Stimulated activated CD4-positive, alpha-beta T cell treated with anti-CD3 and anti-CD28 coated beads, TNF-alpha, amount 100 ng/mL, for 1 hour (primary cell): ENCODE data around the gene FBXL17.

Experiments used
- DNase-seq, 3 donors: peaks; one replicate each; pipeline ENCODE4 v3.0.0-alpha.2; 2020; ENCODE audit warnings: low read depth in 3 of 3, low spot score in 1 of 3

The FBXL17 gene

GRCh38 chr5:108101130-108101529 lies 280.8 kb downstream of the FBXL17 start:
- no peak for DNase-seq

- no peak for DNase-seq
Measured at GRCh38 chr5:108094800-108095199, 287.1 kb downstream of the FBXL17 start.

- DNase-seq: no peak
Measured at GRCh38 chr5:108093186-108093585, 288.7 kb downstream of the FBXL17 start.

DNA sequence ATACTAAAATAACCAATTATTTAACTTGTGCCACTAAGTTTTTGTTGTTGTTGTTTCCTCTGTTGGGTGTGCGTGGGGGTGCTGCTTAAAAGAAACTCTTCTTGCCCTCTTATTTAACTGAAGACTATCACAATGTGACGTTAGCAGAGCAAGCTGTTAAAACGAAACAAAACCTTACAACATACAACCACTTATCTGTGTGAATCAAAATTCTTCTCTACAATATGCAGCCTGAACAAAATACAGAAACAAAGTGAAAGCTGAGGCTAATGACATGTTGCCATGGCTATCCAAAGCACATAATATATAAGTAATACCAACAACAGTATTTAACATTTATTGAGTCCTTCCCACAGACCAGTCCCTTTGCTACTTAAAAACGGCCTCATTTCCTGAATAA lies 291.0 kb downstream of the FBXL17 start:
- DNase-seq: no peak

DNA sequence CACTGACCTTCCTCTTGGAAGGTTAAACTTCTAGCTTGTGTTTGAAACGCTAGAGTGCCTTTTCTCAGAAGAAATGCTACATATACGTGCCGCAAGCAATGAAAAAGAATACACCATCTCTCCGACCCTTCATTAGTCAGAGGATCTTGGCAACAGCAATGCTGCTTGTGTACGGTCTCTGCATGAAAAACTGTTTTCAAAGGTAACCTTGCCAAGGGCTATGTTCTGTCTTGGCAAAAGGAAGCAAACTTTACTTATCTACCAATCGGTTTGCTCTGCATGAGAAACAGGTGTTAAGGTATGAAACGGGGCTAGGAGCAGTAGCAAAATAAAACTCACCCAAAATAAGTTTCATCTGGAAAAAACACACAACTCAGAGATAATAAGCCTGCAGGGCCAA lies 297.8 kb downstream of the FBXL17 start:
- DNase-seq: no peak

GRCh38 chr5:108083232-108083631 lies 298.7 kb downstream of the FBXL17 start:
- no peak for DNase-seq

DNA sequence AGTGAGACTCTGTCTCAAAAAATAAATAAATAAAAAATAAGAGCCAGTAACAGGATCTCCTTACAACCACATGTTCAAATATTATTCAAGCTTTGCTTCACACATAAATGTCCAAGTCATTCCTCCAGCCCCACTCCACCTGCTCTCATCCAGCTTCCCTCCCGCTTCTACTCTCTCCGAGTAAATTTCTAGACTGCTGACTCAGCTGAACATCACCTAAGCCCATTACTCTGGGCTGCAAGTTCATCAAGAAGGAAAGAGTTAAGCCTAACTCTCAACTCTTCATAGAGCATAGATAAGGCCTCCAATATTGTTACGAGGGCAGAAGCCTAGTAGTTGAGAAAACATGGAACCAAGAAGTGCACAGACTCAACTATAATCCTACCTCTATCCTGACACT lies 300.2 kb downstream of the FBXL17 start:
- no peak for DNase-seq

GRCh38 chr5:108079753-108080152 lies 302.1 kb downstream of the FBXL17 start:
- no peak for DNase-seq

DNA sequence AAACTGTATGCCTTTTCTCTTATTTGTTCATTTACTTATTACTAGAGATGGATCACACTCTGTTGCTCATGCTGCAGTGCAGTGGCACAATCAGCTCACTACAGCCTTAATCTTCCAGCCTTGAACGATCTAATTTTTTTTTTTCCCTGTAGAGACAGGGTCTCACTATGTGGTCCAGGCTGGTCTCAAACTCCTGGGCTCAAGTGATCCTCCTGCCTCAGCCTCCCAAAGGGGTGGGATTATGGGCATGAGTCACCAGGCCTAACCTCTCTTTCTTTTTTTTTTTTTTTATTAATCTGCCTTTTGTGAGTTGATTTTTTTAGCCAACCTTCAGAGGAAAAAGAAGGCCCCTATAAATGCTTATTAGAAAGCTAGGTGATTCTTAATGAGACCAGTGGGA lies 303.0 kb downstream of the FBXL17 start:
- DNase-seq: no peak

- DNase-seq: no peak
Measured at GRCh38 chr5:108078345-108078744, 303.6 kb downstream of the FBXL17 start.

DNA sequence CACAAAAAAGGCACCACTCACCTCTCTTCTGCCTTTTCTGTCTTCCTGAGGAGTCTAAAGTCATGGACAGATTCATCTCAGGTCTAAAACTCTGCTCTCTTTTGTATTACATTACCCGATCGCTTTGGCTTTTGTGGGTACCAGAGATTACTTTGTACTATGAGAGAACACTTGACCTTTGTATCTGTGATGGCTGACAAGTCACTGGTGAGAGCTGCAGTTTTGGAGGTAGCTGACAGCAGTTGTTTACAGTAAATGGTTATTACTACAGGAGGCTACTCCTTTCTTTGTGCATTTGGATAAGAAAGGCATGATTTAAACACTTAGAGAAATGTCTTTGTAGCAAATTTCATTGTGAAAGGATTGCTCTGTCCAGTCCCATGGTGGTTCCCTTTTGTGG lies 307.3 kb downstream of the FBXL17 start:
- no peak for DNase-seq

DNA sequence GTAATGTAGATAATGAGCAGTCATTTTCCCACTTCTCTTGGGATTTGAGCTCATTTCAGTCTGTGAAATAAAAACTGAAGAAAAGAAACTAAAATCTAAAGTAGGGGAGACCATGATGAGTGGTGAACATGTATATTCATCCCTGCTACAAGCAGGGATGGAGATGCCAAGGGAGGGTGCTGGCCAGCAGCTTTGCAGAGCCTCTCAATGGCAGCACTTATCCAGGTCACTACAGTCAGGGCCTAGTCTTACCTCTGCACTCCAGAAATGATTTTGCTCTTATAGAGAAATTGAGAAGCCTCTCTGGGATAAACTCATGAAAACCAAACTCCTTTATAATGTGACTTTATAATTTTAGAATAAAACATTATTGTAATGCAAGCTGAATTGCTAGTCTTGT lies 317.6 kb downstream of the FBXL17 start:
- DNase-seq: no peak

GRCh38 chr5:108061941-108062340 lies 320.0 kb downstream of the FBXL17 start:
- no peak for DNase-seq

- DNase-seq: no peak
Measured at GRCh38 chr5:108060340-108060739, 321.6 kb downstream of the FBXL17 start.

- DNase-seq: no peak
Measured at GRCh38 chr5:108059334-108059733, 322.6 kb downstream of the FBXL17 start.

- DNase-seq: no peak
Measured at GRCh38 chr5:108054349-108054748, 327.5 kb downstream of the FBXL17 start.

DNA sequence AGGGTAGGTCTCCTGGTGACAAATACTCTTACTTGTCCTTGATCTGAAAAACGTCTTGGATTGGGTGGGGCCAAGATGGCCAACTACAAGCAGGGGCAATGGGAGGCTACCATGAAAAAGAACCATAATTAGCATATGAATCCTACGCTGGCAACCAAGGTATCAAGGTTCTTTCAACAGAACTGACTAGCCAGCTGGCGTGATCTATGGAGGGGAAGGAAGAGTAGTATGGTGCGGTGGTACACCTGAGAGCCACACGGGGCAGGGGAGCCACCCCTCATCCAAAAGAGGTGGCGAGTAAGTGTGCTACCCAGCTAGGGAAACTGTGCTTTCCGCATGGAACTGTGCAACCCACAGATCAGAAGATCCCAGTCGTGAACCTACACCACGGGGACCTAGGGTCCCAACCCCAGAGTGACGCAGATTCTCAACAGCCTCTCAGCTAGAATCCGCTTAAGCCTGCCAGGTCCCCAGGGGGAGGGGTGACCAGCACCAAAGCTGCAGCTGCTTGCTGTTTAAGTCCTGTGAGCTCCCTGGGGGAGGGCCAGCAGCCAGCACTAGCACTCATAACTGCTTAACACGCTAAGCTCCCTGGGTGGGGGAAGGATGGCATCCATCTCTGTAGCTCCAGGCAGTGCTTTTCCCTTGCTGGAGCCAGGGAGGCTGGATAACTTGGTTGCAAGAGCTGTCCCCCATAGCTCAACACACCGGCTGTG lies 334.8 kb downstream of the FBXL17 start:
- no peak for DNase-seq

- no peak for DNase-seq
Measured at GRCh38 chr5:108036482-108036881, 345.4 kb downstream of the FBXL17 start.

- no peak for DNase-seq
Measured at GRCh38 chr5:108028883-108029282, 353.0 kb downstream of the FBXL17 start.

GRCh38 chr5:108028412-108028811 lies 353.5 kb downstream of the FBXL17 start:
- DNase-seq: no peak

DNA sequence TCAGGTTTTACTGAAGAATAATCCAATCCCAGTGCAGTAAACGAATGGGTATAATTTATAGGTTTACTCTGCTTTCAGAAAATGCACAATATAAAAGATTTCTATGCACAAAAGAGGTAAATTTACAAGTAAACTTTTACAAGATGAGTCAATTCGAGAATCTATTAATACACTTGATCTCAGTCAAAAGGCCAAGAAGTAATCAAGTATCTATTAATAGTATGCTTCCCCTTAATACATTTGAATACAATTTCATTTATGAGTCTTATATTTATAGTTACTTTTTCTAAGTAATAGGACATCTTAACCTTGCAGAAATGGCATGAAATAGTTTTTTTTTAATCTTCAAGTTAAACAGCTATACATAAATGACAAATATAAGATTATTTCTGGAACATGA lies 355.9 kb downstream of the FBXL17 start:
- DNase-seq: no peak

GRCh38 chr5:108024986-108025385 lies 356.9 kb downstream of the FBXL17 start:
- DNase-seq: no peak

DNA sequence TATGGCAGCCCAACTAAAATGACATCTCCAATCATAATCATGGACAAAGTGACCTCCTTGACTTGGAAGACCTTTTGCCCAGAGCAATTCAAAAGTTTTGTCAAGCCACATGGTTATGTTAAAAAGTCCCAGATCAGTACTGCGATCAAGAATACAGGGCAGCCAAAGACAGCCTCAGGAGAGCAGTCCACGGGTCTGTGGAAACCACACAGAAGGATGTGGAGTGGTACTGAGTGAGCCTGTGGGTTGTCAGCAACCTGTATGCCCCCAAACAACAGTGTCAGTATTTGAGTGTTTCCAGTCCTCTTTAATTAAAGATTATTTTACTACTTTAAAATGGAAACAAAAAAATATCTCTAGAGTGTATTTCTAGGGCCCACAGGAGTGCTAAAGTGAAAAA lies 365.8 kb downstream of the FBXL17 start:
- no peak for DNase-seq

- DNase-seq: no peak
Measured at GRCh38 chr5:108006791-108007190, 375.1 kb downstream of the FBXL17 start.
